GM18505 (cell line): Measurements from ENCODE around the gene ZFYVE28.

Experiments
- ATAC-seq: cut with Tn5 transposase; IDR thresholded peaks from one replicate; pipeline ENCODE4 v1.9.1; 2021; ENCODE audit not compliant: unreplicated experiment
- POLR2A ChIP-seq: IDR thresholded peaks from 4 replicates; pipeline ENCODE4 v1.6.1; 2011; ENCODE audit warnings: borderline replicate concordance; ENCODE audit not compliant: insufficient read depth, insufficient read length; ENCODE audit errors: extremely low read depth

ZFYVE28 gene

GRCh38 chr4:2352171-2352570 lies 66.3 kb downstream of the ZFYVE28 start:
- no peak for ATAC-seq
- no peak for TF ChIP-seq POLR2A

- no peak for ATAC-seq
- TF ChIP-seq POLR2A, result no peak
Observed at GRCh38 chr4:2350982-2351381, 67.5 kb downstream of the ZFYVE28 start.

GRCh38 chr4:2348786-2349185 lies 69.7 kb downstream of the ZFYVE28 start:
- ATAC-seq, result no peak
- no peak for TF ChIP-seq POLR2A

GRCh38 chr4:2347190-2347589 lies 71.3 kb downstream of the ZFYVE28 start:
- TF ChIP-seq POLR2A, result no peak
- ATAC-seq, result no peak

- no peak for ATAC-seq
- TF ChIP-seq POLR2A, result no peak
Observed at GRCh38 chr4:2343476-2343875, 75.0 kb downstream of the ZFYVE28 start.

- TF ChIP-seq POLR2A, result no peak
- ATAC-seq, result no peak
Observed at GRCh38 chr4:2341911-2342652, 76.4 kb downstream of the ZFYVE28 start.

GRCh38 chr4:2341261-2341841 lies 77.1 kb downstream of the ZFYVE28 start:
- TF ChIP-seq POLR2A, result no peak
- ATAC-seq, result no peak

GRCh38 chr4:2340272-2341061 lies 78.0 kb downstream of the ZFYVE28 start:
- no peak for TF ChIP-seq POLR2A
- ATAC-seq, result no peak

- no peak for TF ChIP-seq POLR2A
- ATAC-seq, result no peak
Observed at GRCh38 chr4:2339458-2340271, 78.8 kb downstream of the ZFYVE28 start.

GRCh38 chr4:2338754-2339457 lies 79.5 kb downstream of the ZFYVE28 start:
- no peak for ATAC-seq
- TF ChIP-seq POLR2A, result no peak

GRCh38 chr4:2337896-2338295 lies 80.5 kb downstream of the ZFYVE28 start:
- no peak for TF ChIP-seq POLR2A
- no peak for ATAC-seq

GRCh38 chr4:2337131-2337723 lies 81.2 kb downstream of the ZFYVE28 start:
- ATAC-seq, result no peak
- no peak for TF ChIP-seq POLR2A
